ENCODE measurements around the gene ZCCHC4. TPM values are rescaled to one million over a fixed set of nuclear protein-coding genes. Genes with fewer than 3 reads are reported as not detected.

The ZCCHC4 gene, protein sequence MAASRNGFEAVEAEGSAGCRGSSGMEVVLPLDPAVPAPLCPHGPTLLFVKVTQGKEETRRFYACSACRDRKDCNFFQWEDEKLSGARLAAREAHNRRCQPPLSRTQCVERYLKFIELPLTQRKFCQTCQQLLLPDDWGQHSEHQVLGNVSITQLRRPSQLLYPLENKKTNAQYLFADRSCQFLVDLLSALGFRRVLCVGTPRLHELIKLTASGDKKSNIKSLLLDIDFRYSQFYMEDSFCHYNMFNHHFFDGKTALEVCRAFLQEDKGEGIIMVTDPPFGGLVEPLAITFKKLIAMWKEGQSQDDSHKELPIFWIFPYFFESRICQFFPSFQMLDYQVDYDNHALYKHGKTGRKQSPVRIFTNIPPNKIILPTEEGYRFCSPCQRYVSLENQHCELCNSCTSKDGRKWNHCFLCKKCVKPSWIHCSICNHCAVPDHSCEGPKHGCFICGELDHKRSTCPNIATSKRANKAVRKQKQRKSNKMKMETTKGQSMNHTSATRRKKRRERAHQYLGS
- total RNA-seq: 10 to 100 TPM; 10.6 to 12.9 (median 12.0) TPM
- 16.5 TPM for total RNA-seq (2013)
- 8.9 to 30.2 (median 17.9) reads per million in 29 experiments for total RNA-seq

DNA sequence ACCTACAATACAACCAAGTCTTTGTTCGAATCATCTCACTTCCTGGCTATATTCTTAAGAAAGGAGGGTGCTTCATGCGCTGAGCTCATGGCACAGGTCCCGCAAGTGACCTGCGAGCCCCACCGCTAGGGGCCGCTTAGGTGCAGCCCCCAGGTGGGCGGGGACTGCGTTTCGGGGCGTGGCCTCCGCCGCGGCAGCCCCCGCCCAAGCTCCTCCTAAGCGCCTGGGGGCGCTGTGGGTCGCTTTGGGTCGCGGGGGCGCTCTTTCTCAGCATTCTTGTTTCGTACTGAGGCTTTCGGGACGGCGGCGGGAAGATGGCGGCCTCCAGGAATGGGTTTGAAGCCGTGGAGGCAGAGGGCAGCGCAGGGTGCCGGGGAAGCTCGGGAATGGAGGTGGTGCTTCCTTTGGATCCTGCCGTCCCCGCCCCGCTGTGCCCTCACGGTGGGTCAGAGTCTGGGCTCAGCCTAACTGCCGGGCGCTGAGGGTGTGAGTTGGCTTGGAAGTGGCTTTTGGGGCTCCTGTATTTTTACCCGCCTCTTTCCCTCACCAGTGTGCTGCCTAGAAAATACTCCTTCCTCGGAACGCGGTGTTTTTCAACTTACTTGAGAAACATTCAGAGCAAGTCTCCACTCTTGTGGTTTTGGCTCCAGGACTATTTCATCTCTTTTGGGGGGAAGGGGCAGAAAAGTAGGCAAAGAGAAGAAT, at the start of gene ZCCHC4:
TSS of gene ZCCHC4 (plus strand) at position 279 of the 705 bp plus-strand sequence. CDS start at position 315, 36 bp downstream.
- WGBS (ENCODE audit: insufficient coverage): 0% methylated on average over 33 of the region's 40 CpGs
- peaks cover 0 to 7% of the 10 kb centered on the region in 2 donors for H3K36me3 ChIP-seq (ENCODE audit: control insufficient read depth in 2 of 2, extremely low read depth in 1 of 2, insufficient read depth in 1 of 2, low read length in 1 of 2)
- peak within 1 kb of the TSS; percentile 97 to 98 (median 97) for H3K4me3 Mint-ChIP-seq
- H3K4me3 ChIP-seq (ENCODE audit: control insufficient read depth in 1 of 2, extremely low read depth in 1 of 2, low read length in 1 of 2): peak within 1 kb of the TSS; percentile 94
- CTCF ChIA-PET: interaction anchor here (0.6 to 3.3 kb wide), 33 partner anchors 8 to 1675 kb away, joined by 3 to 59 read pairs (median 4); partner anchors contain the start of genes PI4K2B (in 2 of the 2), ANAPC4 (in 1 of the 2), SEPSECS (in 1 of the 2) and SMIM20 (in 1 of the 2)
- H3K9me3 Mint-ChIP-seq: no peaks in the 10 kb centered on the region
- peaks cover 12 to 30% (median 27%) of the 10 kb centered on the region in 3 donors for H3K4me1 Mint-ChIP-seq
- H3K27me3 ChIP-seq (replicated peaks in 1 of 2; ENCODE audit: control insufficient read depth in 2 of 2, extremely low read depth in 1 of 2, insufficient read depth in 2 of 2, low read length in 1 of 2): peaks cover 0 to 8% of the 10 kb centered on the region in 2 experiments
- POLR2A ChIA-PET: interaction anchor here (0.5 to 1.5 kb wide), 12 partner anchors 10 to 601 kb away, joined by 3 to 13 read pairs (median 4); partner anchors contain the start of genes PI4K2B (in 1 of the 2), SEPSECS (in 1 of the 2) and SMIM20 (in 1 of the 2)
- H3K4me1 ChIP-seq (ENCODE audit: control insufficient read depth in 1 of 2, extremely low read depth in 1 of 2, insufficient read depth in 2 of 2, low read length in 2 of 2): peaks cover 9 to 10% of the 10 kb centered on the region in 2 experiments
- DNase-seq: peak; percentile 70 to 96 (median 87)
- H3K27ac Mint-ChIP-seq: peak within 1 kb of the TSS; percentile 93 to 94
- peak; percentile 97 to 100 (median 98) for ATAC-seq (replicated peaks in 1 of 4)
- peak within 1 kb of the TSS; percentile 74 for H3K27ac ChIP-seq (ENCODE audit: low read length)
- H3K9me3 ChIP-seq: no peaks in the 10 kb centered on the region
- H3K27me3 Mint-ChIP-seq: peaks cover 9 to 10% of the 10 kb centered on the region in 2 donors
- H3K36me3 Mint-ChIP-seq: peaks cover 14% of the 10 kb centered on the region

DNA sequence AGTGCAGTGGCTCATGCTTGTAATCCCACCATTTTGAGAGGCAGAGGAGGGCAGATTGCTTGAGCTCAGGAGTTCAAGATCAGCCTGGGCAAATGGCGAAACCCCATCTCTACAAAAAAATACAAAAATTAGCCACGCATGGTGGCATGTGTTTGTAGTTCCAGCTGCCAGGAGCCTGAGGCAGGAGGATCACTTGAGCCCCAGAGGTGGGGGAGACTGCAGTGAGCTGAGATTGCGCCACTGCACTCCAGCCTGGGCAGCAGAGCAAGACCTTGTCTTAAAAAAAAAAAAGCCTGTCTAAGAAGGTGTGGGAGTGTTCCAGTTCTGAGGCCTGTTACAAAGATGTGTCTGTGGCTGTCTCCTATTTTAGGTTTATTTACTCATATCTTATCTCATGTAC, 40.7 kb upstream of the ZCCHC4 start:
- ChIA-PET CTCF (interaction anchor here (0.6 to 1.2 kb wide), 3 partner anchors 36 to 94 kb away, joined by 3 to 5 read pairs (median 5); no protein-coding TSS in a partner anchor), POLR2A (no interaction called here)
- ATAC-seq (replicated peaks in 1 of 4): no peak

DNA sequence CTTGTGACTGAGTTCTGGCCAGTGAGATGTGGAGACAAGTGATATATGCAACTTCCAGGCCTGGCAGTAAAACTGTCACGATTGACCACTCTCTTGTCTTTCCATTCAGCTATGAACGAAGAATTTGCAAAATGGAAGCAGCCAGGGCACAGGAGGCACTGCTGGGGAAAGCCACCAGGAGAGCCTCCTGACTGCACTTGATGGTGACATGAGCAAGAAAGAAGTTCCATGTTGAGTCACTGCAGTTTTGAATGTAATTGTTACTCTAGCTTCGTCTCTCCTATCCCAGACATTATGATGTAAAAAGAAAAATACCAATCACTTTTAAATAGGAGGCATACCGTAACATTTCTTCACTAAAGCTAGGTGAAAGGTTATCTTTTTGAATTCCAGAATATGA, 32.4 kb upstream of the ZCCHC4 start:
- no CpG with 5 or more reads among the region's 4 CpGs for WGBS (ENCODE audit: insufficient coverage)

More for the DNA sequence above, 40.7 kb upstream of the ZCCHC4 start:
- H3K27ac Mint-ChIP-seq: no peak overlapping the region
- no peak overlapping the region for H3K4me3 Mint-ChIP-seq
- H3K36me3 ChIP-seq (ENCODE audit: control insufficient read depth in 2 of 2, extremely low read depth in 1 of 2, insufficient read depth in 1 of 2, low read length in 1 of 2): peaks cover 0 to 32% of the 10 kb centered on the region in 2 donors
- peaks cover 46% of the 10 kb centered on the region for H3K36me3 Mint-ChIP-seq
- no peaks in the 10 kb centered on the region for H3K4me1 Mint-ChIP-seq
- no peak for DNase-seq
- no CpG with 5 or more reads among the region's 3 CpGs for whole genome bisulfite sequencing (ENCODE audit: insufficient coverage)
- no peak overlapping the region for H3K27ac ChIP-seq (ENCODE audit: low read length)
- H3K4me3 ChIP-seq (ENCODE audit: control insufficient read depth in 1 of 2, extremely low read depth in 1 of 2, low read length in 1 of 2): no peak overlapping the region
- no peaks in the 10 kb centered on the region for H3K9me3 ChIP-seq
- no peaks in the 10 kb centered on the region for H3K4me1 ChIP-seq (ENCODE audit: control insufficient read depth in 1 of 2, extremely low read depth in 1 of 2, insufficient read depth in 2 of 2, low read length in 2 of 2)
- H3K27me3 ChIP-seq (replicated peaks in 1 of 2; ENCODE audit: control insufficient read depth in 2 of 2, extremely low read depth in 1 of 2, insufficient read depth in 2 of 2, low read length in 1 of 2): no peaks in the 10 kb centered on the region
- H3K27me3 Mint-ChIP-seq: no peaks in the 10 kb centered on the region
- no peaks in the 10 kb centered on the region for H3K9me3 Mint-ChIP-seq

DNA sequence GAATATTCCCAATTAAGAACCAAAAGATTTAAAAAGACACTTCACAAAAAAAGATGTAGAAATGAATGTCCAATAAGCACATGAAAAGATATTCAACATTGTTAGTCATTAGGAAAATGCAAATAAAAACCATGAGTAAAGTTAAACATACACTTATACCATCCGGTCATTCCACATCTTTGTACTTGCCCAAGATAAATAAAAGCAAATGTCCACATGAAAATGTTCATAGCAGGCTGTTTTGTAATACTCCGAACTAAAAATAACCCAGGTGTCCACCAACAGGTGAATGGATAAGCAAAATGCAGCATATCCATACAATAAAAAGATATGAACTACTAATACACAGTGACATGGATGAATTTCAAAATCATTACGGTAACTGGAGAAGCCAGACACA, 28.6 kb upstream of the ZCCHC4 start:
- Mint-ChIP-seq H3K27me3 (peaks cover 2 to 4% of the 10 kb centered on the region in 2 donors), H3K4me3 (no peak overlapping the region), H3K9me3 (peaks cover 11% of the 10 kb centered on the region in 3 donors), H3K27ac (no peak overlapping the region), H3K4me1 (no peaks in the 10 kb centered on the region), H3K36me3 (peaks cover 20% of the 10 kb centered on the region)
- Histone ChIP-seq H3K27me3 (replicated peaks in 1 of 2; ENCODE audit: control insufficient read depth in 2 of 2, extremely low read depth in 1 of 2, insufficient read depth in 2 of 2, low read length in 1 of 2) (no peaks in the 10 kb centered on the region), H3K9me3 (no peaks in the 10 kb centered on the region), H3K4me1 (ENCODE audit: control insufficient read depth in 1 of 2, extremely low read depth in 1 of 2, insufficient read depth in 2 of 2, low read length in 2 of 2) (no peaks in the 10 kb centered on the region), H3K27ac (ENCODE audit: low read length) (no peak overlapping the region), H3K36me3 (ENCODE audit: control insufficient read depth in 2 of 2, extremely low read depth in 1 of 2, insufficient read depth in 1 of 2, low read length in 1 of 2) (peaks cover 0 to 4% of the 10 kb centered on the region in 2 donors), H3K4me3 (ENCODE audit: control insufficient read depth in 1 of 2, extremely low read depth in 1 of 2, low read length in 1 of 2) (no peak overlapping the region)
- WGBS (ENCODE audit: insufficient coverage): 78% methylated on average over 1 of the region's 3 CpGs
- CTCF ChIA-PET: no interaction called here
- ATAC-seq (replicated peaks in 1 of 4) (no peak), DNase-seq (no peak)
- POLR2A ChIA-PET: interaction anchor here (0.5 to 0.6 kb wide), 2 partner anchors 24 to 180 kb away, joined by 3 to 4 read pairs; no protein-coding TSS in a partner anchor

More for the DNA sequence above, 32.4 kb upstream of the ZCCHC4 start:
- Mint-ChIP-seq H3K27me3 (no peaks in the 10 kb centered on the region), H3K4me3 (no peak overlapping the region), H3K9me3 (no peaks in the 10 kb centered on the region), H3K4me1 (no peaks in the 10 kb centered on the region), H3K27ac (no peak overlapping the region), H3K36me3 (peaks cover 28% of the 10 kb centered on the region)
- ChIA-PET CTCF (no interaction called here), POLR2A (no interaction called here)
- Histone ChIP-seq H3K27ac (ENCODE audit: low read length) (no peak overlapping the region), H3K4me1 (ENCODE audit: control insufficient read depth in 1 of 2, extremely low read depth in 1 of 2, insufficient read depth in 2 of 2, low read length in 2 of 2) (no peaks in the 10 kb centered on the region), H3K4me3 (ENCODE audit: control insufficient read depth in 1 of 2, extremely low read depth in 1 of 2, low read length in 1 of 2) (no peak overlapping the region), H3K36me3 (ENCODE audit: control insufficient read depth in 2 of 2, extremely low read depth in 1 of 2, insufficient read depth in 1 of 2, low read length in 1 of 2) (peaks cover 0 to 4% of the 10 kb centered on the region in 2 donors), H3K27me3 (replicated peaks in 1 of 2; ENCODE audit: control insufficient read depth in 2 of 2, extremely low read depth in 1 of 2, insufficient read depth in 2 of 2, low read length in 1 of 2) (no peaks in the 10 kb centered on the region), H3K9me3 (no peaks in the 10 kb centered on the region)
- ATAC-seq (replicated peaks in 1 of 4) (no peak), DNase-seq (no peak)

DNA sequence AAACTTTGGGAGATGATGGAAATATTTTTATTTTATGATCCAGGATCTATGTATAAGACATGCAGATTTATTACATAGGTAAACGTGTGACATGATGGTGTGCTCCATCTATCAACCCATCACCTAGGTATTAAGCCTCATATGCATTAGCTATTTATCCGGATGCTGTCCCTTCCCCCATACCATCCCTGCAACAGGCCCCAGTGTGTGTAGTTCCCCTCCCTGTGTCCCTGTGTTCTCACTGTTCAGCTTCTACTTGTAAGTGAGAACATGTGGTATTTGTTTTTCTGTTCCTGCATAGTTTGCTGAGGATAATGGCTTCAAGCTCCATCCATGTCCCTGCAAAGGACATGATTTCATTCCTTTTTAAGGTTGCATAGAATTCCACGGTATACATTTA, 28.1 kb upstream of the ZCCHC4 start:
- peaks cover 11% of the 10 kb centered on the region in 3 donors for H3K9me3 Mint-ChIP-seq
- CTCF ChIA-PET: no interaction called here

More for the DNA sequence above, 28.1 kb upstream of the ZCCHC4 start:
- DNase-seq (no peak), ATAC-seq (replicated peaks in 1 of 4) (no peak)
- Histone ChIP-seq H3K36me3 (ENCODE audit: control insufficient read depth in 2 of 2, extremely low read depth in 1 of 2, insufficient read depth in 1 of 2, low read length in 1 of 2) (peaks cover 0 to 4% of the 10 kb centered on the region in 2 donors), H3K4me3 (ENCODE audit: control insufficient read depth in 1 of 2, extremely low read depth in 1 of 2, low read length in 1 of 2) (no peak overlapping the region), H3K27ac (ENCODE audit: low read length) (no peak overlapping the region), H3K4me1 (ENCODE audit: control insufficient read depth in 1 of 2, extremely low read depth in 1 of 2, insufficient read depth in 2 of 2, low read length in 2 of 2) (no peaks in the 10 kb centered on the region), H3K27me3 (replicated peaks in 1 of 2; ENCODE audit: control insufficient read depth in 2 of 2, extremely low read depth in 1 of 2, insufficient read depth in 2 of 2, low read length in 1 of 2) (no peaks in the 10 kb centered on the region), H3K9me3 (no peaks in the 10 kb centered on the region)
- WGBS (ENCODE audit: insufficient coverage): no CpG with 5 or more reads among the region's 3 CpGs
- no peak overlapping the region for H3K27ac Mint-ChIP-seq
- POLR2A ChIA-PET: interaction anchor here in 1 of 2 donors (0.5 kb wide), 1 partner anchor 181 kb away, joined by 4 read pairs; no protein-coding TSS in a partner anchor
- H3K4me1 Mint-ChIP-seq: no peaks in the 10 kb centered on the region
- peaks cover 2 to 4% of the 10 kb centered on the region in 2 donors for H3K27me3 Mint-ChIP-seq
- H3K4me3 Mint-ChIP-seq: no peak overlapping the region
- peaks cover 20% of the 10 kb centered on the region for H3K36me3 Mint-ChIP-seq
